H9 (cell line): ENCODE data around the gene CAMK2B. TPM values are rescaled to one million over a fixed set of nuclear protein-coding genes. Genes with fewer than 3 reads are reported as not detected.

Experiments
- DNase-seq: peaks from one replicate; pipeline ENCODE4 v3.0.0-alpha.2; 2017
- H2AFZ ChIP-seq: one replicate; pipeline ENCODE4 v1.6.1; 2013; ENCODE audit warnings: mild to moderate bottlenecking, low read length, control low read depth, moderate library complexity
- H2AK5ac ChIP-seq: 2 replicates; pipeline ENCODE4 v1.6.1; 2013; ENCODE audit warnings: low read length, control low read depth, mixed read lengths; ENCODE audit not compliant: insufficient read length
- H2BK120ac ChIP-seq: one replicate; pipeline ENCODE4 v1.6.1; 2013; ENCODE audit warnings: low read depth, mild to moderate bottlenecking, low read length, control low read depth, inconsistent platforms; ENCODE audit not compliant: poor library complexity, severe bottlenecking
- H2BK12ac ChIP-seq: 2 replicates; pipeline ENCODE4 v1.6.1; 2013; ENCODE audit warnings: low read length, control low read depth, mixed read lengths, low read depth; ENCODE audit not compliant: insufficient read length
- H2BK15ac ChIP-seq: 2 replicates; pipeline ENCODE4 v1.6.1; 2013; ENCODE audit warnings: low read depth, low read length, control low read depth
- H2BK20ac ChIP-seq: one replicate; pipeline ENCODE4 v1.6.1; 2013; ENCODE audit warnings: low read depth, mild to moderate bottlenecking, low read length, control low read depth, inconsistent platforms; ENCODE audit not compliant: poor library complexity, severe bottlenecking
- H2BK5ac ChIP-seq: 2 replicates; pipeline ENCODE4 v1.6.1; 2013; ENCODE audit warnings: low read length, control low read depth, mixed read lengths; ENCODE audit not compliant: insufficient read length
- H3K14ac ChIP-seq: 2 replicates; pipeline ENCODE4 v1.6.1; 2013; ENCODE audit warnings: low read length, control low read depth; ENCODE audit not compliant: insufficient read depth
- H3K18ac ChIP-seq: 2 replicates; pipeline ENCODE4 v1.6.1; 2013; ENCODE audit warnings: low read depth, mild to moderate bottlenecking, mixed read lengths, low read length, control low read depth; ENCODE audit not compliant: insufficient read length
- H3K23ac ChIP-seq: 2 replicates; pipeline ENCODE4 v1.6.1; 2013; ENCODE audit warnings: low read length, control low read depth, mixed read lengths, low read depth; ENCODE audit not compliant: insufficient read length
- H3K23me2 ChIP-seq: 2 replicates; pipeline ENCODE4 v1.6.1; 2013; ENCODE audit warnings: low read depth, mild to moderate bottlenecking, mixed read lengths, low read length, control low read depth; ENCODE audit not compliant: insufficient read length, poor library complexity, severe bottlenecking
- H3K27ac ChIP-seq: 2 replicates; pipeline ENCODE4 v1.5.1; 2013; ENCODE audit warnings: low read length, control low read depth, mixed read lengths, low read depth; ENCODE audit not compliant: insufficient read length
- H3K27me3 ChIP-seq: 2 replicates; pipeline ENCODE4 v1.6.1; 2013; ENCODE audit warnings: low read length, control low read depth, inconsistent platforms; ENCODE audit not compliant: insufficient read depth
- H3K4ac ChIP-seq: 2 replicates; pipeline ENCODE4 v1.6.1; 2013; ENCODE audit warnings: low read depth, mild to moderate bottlenecking, control low read depth, inconsistent platforms, low read length, moderate library complexity
- H3K4me1 ChIP-seq: 2 replicates; pipeline ENCODE4 v1.6.1; 2013; ENCODE audit warnings: low read length, control low read depth, inconsistent platforms; ENCODE audit not compliant: insufficient read depth
- H3K4me2 ChIP-seq: 2 replicates; pipeline ENCODE4 v1.6.1; 2013; ENCODE audit warnings: low read length, control low read depth, mixed read lengths; ENCODE audit not compliant: insufficient read length, insufficient read depth
- H3K56ac ChIP-seq: 2 replicates; pipeline ENCODE4 v1.6.1; 2013; ENCODE audit warnings: low read depth, mild to moderate bottlenecking, mixed read lengths, low read length, control low read depth; ENCODE audit not compliant: insufficient read length
- H3K79me1 ChIP-seq: 2 replicates; pipeline ENCODE4 v1.6.1; 2013; ENCODE audit warnings: low read depth, mild to moderate bottlenecking, moderate library complexity, low read length, control low read depth, inconsistent platforms; ENCODE audit not compliant: insufficient read depth, poor library complexity, severe bottlenecking
- H3K79me2 ChIP-seq: 2 replicates; pipeline ENCODE4 v1.6.1; 2013; ENCODE audit warnings: low read length, control low read depth, inconsistent platforms; ENCODE audit not compliant: insufficient read depth
- H3K9ac ChIP-seq: 2 replicates; pipeline ENCODE4 v1.6.1; 2013; ENCODE audit warnings: low read length, control low read depth, mixed read lengths; ENCODE audit not compliant: insufficient read length; ENCODE audit errors: extremely low read depth
- H3K9me3 ChIP-seq: one replicate; pipeline ENCODE4 v1.6.1; 2013; ENCODE audit warnings: low read depth, low read length, inconsistent platforms; ENCODE audit not compliant: control insufficient read depth
- H3T11ph ChIP-seq: one replicate; pipeline ENCODE4 v1.6.1; 2013; ENCODE audit warnings: mild to moderate bottlenecking, low read length, control low read depth, inconsistent platforms
- H4K20me1 ChIP-seq: one replicate; pipeline ENCODE4 v1.6.1; 2013; ENCODE audit not compliant: control insufficient read depth, insufficient read length, insufficient read depth
- H4K5ac ChIP-seq: 2 replicates; pipeline ENCODE4 v1.6.1; 2013; ENCODE audit warnings: low read depth, mild to moderate bottlenecking, mixed read lengths, low read length, control low read depth; ENCODE audit not compliant: insufficient read length
- H4K8ac ChIP-seq: replicated peaks from 2 replicates; pipeline ENCODE4 v1.6.1; 2013; ENCODE audit warnings: low read length, control low read depth, mixed read lengths, low read depth; ENCODE audit not compliant: insufficient read length
- H4K91ac ChIP-seq: 2 replicates; pipeline ENCODE4 v1.6.1; 2013; ENCODE audit warnings: low read depth, mild to moderate bottlenecking, moderate library complexity, mixed read lengths, low read length, control low read depth; ENCODE audit not compliant: insufficient read length
- H3K27ac Mint-ChIP-seq, 3 experiments: 2 replicates in 2 of 3; 3 replicates in 1 of 3; pipeline ENCODE4 v1.8.0; 2020 to 2021; ENCODE audit warnings: mixed read lengths in 3 of 3, mild to moderate bottlenecking in 1 of 3, moderate library complexity in 1 of 3
- H3K27me3 Mint-ChIP-seq: 2 replicates; pipeline ENCODE4 v1.8.0; 2021; ENCODE audit warnings: low read depth, mild to moderate bottlenecking, moderate library complexity, mixed read lengths
- H3K36me3 Mint-ChIP-seq, 3 experiments: 2 replicates in 2 of 3; 3 replicates in 1 of 3; pipeline ENCODE4 v1.8.0; 2020 to 2021; ENCODE audit warnings: low read depth in 3 of 3, mixed read lengths in 3 of 3; ENCODE audit not compliant: insufficient read depth in 1 of 3
- H3K4me1 Mint-ChIP-seq, 2 experiments: 2 replicates each; pipeline ENCODE4 v1.8.0; 2020; ENCODE audit warnings: mixed read lengths in 2 of 2
- H3K4me3 Mint-ChIP-seq, 2 experiments: 2 replicates in 1 of 2; 3 replicates in 1 of 2; pipeline ENCODE4 v1.8.0; 2020 to 2021; ENCODE audit warnings: mild to moderate bottlenecking in 2 of 2, mixed read lengths in 2 of 2, moderate library complexity in 1 of 2
- H3K9me3 Mint-ChIP-seq, 2 experiments: 2 replicates in 1 of 2; 3 replicates in 1 of 2; pipeline ENCODE4 v1.8.0; 2020; ENCODE audit warnings: mild to moderate bottlenecking in 2 of 2, mixed read lengths in 2 of 2, moderate library complexity in 1 of 2
- WGBS: extraction: QIAGEN DNeasy Blood & Tissue Kit; methylation state at CpG from one replicate; pipeline ENCODE4 v1.1.7; 2013; ENCODE audit warnings: missing lambda C conversion rate, low lambda C conversion rate, mixed read lengths; ENCODE audit not compliant: insufficient read length; ENCODE audit errors: extremely low coverage; 5-methylcytosine and 5-hydroxymethylcytosine counted together
- total RNA-seq: library from RNA; stranded (reverse); gene quantifications from 2 replicates; pipeline ENCODE4 v1.2.1, GENCODE V29; 2021
- TF ChIP-seq, protein P1 (sequence below): fragments of 200-600 bp; sonication (generic); conservative IDR thresholded peaks from 3 replicates; pipeline ENCODE4 v1.8.0; 2021; ENCODE audit warnings: antibody characterized with exemption, mild to moderate bottlenecking

Gene CAMK2B
- total RNA-seq, 1 experiment from 2014 or later = 0.17 TPM

DNA sequence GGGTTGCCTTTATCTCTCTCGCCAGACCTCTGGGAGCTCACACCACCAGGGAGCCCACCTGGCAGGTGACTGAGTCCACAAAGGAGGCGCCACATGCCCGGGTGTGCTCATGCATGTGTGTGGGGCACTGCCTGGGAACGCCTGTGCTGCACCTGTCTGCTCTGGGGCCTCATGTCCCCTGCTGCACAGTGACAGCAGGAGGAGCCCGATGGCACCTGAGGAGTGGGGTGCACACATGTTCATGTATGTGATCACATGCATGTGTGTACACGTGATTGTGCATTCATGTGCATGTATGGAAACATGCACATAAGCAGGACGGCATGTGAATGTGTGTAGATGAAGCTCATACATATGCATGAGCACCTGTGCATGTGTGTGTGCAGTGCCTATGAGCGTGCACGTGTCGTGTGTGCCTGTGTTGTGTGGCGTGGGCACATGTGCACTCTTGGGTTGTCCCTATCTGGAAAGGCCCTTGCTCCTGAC, 102.6 kb downstream of the CAMK2B start:
- Histone ChIP-seq H2AK5ac (no peak overlapping the region), H3K79me2 (no peaks in the 10 kb centered on the region), H4K91ac (no peak overlapping the region), H3K14ac (no peak overlapping the region; the same call in 1 of the 2 replicates), H3K56ac (no peak overlapping the region), H4K20me1 (no peaks in the 10 kb centered on the region), H3K79me1 (no peaks in the 10 kb centered on the region), H3K9me3 (no peaks in the 10 kb centered on the region), H2BK120ac (no peak overlapping the region), H3K18ac (no peak overlapping the region), H2BK12ac (no peak overlapping the region), H2BK20ac (no peak overlapping the region), H3K4ac (no peak overlapping the region), H3K4me1 (no peaks in the 10 kb centered on the region; the same call in 1 of the 2 replicates), H3K23me2 (no peaks in the 10 kb centered on the region), H3T11ph (no peak overlapping the region), H2AFZ (no peak overlapping the region), H3K9ac (no peak overlapping the region), H2BK5ac (no peak overlapping the region), H2BK15ac (no peak overlapping the region), H3K4me2 (no peak overlapping the region), H3K23ac (no peak overlapping the region), H3K27ac (no peak overlapping the region), H4K5ac (no peak overlapping the region), H4K8ac (peak overlapping the region; percentile 9), H3K27me3 (no peaks in the 10 kb centered on the region)
- Mint-ChIP-seq H3K9me3 (no peaks in the 10 kb centered on the region; a peak in 1 of 5 replicates), H3K36me3 (no peaks in the 10 kb centered on the region), H3K4me1 (peaks cover 27 to 44% of the 10 kb centered on the region in 2 experiments), H3K4me3 (no peak overlapping the region), H3K27ac (0 out of 7 replicates have a peak overlapping the region, but pooled peaks of 1 of the 3 experiments have one; percentile 32), H3K27me3 (no peaks in the 10 kb centered on the region; the same call in 1 of the 2 replicates)
- WGBS = no CpG with 5 or more reads among the region's 11 CpGs
- TF ChIP-seq, protein P1, sequence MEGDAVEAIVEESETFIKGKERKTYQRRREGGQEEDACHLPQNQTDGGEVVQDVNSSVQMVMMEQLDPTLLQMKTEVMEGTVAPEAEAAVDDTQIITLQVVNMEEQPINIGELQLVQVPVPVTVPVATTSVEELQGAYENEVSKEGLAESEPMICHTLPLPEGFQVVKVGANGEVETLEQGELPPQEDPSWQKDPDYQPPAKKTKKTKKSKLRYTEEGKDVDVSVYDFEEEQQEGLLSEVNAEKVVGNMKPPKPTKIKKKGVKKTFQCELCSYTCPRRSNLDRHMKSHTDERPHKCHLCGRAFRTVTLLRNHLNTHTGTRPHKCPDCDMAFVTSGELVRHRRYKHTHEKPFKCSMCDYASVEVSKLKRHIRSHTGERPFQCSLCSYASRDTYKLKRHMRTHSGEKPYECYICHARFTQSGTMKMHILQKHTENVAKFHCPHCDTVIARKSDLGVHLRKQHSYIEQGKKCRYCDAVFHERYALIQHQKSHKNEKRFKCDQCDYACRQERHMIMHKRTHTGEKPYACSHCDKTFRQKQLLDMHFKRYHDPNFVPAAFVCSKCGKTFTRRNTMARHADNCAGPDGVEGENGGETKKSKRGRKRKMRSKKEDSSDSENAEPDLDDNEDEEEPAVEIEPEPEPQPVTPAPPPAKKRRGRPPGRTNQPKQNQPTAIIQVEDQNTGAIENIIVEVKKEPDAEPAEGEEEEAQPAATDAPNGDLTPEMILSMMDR = no peak
- no peak for DNase-seq
